B cell (primary cell): ENCODE data around the gene NHS.

Experiments used
- CTCF ChIP-seq: fragments of 200-600 bp; IDR thresholded peaks from one replicate; pipeline ENCODE4 v1.8.0; 2022; ENCODE audit warnings: antibody characterized with exemption, mild to moderate bottlenecking
- EZH2 ChIP-seq: IDR thresholded peaks from 2 replicates; pipeline ENCODE4 v1.6.1; 2012; ENCODE audit warnings: borderline replicate concordance, low read depth, mild to moderate bottlenecking, moderate library complexity, low read length; ENCODE audit not compliant: insufficient read depth, poor library complexity, severe bottlenecking

- TF ChIP-seq CTCF, result no peak
- TF ChIP-seq EZH2, result no peak
Measured at GRCh38 chrX:17627026-17627425, 252.0 kb downstream of the NHS start.
